NCI-H446 (cell line): Measurements from ENCODE around the gene PARD3B.

ENCODE experiments used
- DNase-seq, 2 experiments: peaks; one replicate each; lab custom pipeline; 2025; lab: John Stamatoyannopoulos, UW

Gene PARD3B

GRCh38 chr2:204754898-204755297 lies 209.6 kb downstream of the PARD3B start:
- DNase-seq: no peak

GRCh38 chr2:204763974-204764703 lies 218.9 kb downstream of the PARD3B start:
- no peak for DNase-seq

- no peak for DNase-seq
Measured at GRCh38 chr2:204770735-204771134, 225.5 kb downstream of the PARD3B start.

GRCh38 chr2:204771721-204772120 lies 226.4 kb downstream of the PARD3B start:
- DNase-seq: no peak

GRCh38 chr2:204772546-204772945 lies 227.3 kb downstream of the PARD3B start:
- no peak for DNase-seq

- DNase-seq: no peak
Measured at GRCh38 chr2:204775766-204776165, 230.5 kb downstream of the PARD3B start.

GRCh38 chr2:204776781-204777559 lies 231.7 kb downstream of the PARD3B start:
- DNase-seq: peak in 1 of 2 experiments; percentile 40

GRCh38 chr2:204779771-204780170 lies 234.5 kb downstream of the PARD3B start:
- no peak for DNase-seq

- no peak for DNase-seq
Measured at GRCh38 chr2:204781941-204782340, 236.7 kb downstream of the PARD3B start.

GRCh38 chr2:204790076-204790475 lies 244.8 kb downstream of the PARD3B start:
- no peak for DNase-seq

- no peak for DNase-seq
Measured at GRCh38 chr2:204791230-204791629, 246.0 kb downstream of the PARD3B start.

GRCh38 chr2:204794624-204795023 lies 249.3 kb downstream of the PARD3B start:
- DNase-seq: no peak

- no peak for DNase-seq
Measured at GRCh38 chr2:204795156-204795555, 249.9 kb downstream of the PARD3B start.

GRCh38 chr2:204796581-204796980 lies 251.3 kb downstream of the PARD3B start:
- no peak for DNase-seq

- no peak for DNase-seq
Measured at GRCh38 chr2:204799791-204800190, 254.5 kb downstream of the PARD3B start.

GRCh38 chr2:204808494-204808893 lies 263.2 kb downstream of the PARD3B start:
- no peak for DNase-seq

- no peak for DNase-seq
Measured at GRCh38 chr2:204824751-204825453, 279.6 kb downstream of the PARD3B start.

GRCh38 chr2:204825681-204826080 lies 280.4 kb downstream of the PARD3B start:
- DNase-seq: no peak

GRCh38 chr2:204827701-204828590 lies 282.7 kb downstream of the PARD3B start:
- DNase-seq: no peak

- DNase-seq: no peak
Measured at GRCh38 chr2:204834716-204835384, 289.6 kb downstream of the PARD3B start.

GRCh38 chr2:204835786-204836185 lies 290.5 kb downstream of the PARD3B start:
- no peak for DNase-seq
